RWPE2 (cell line): ENCODE measurements around the gene FRRS1.
"Not testable (repeated sequence)": the region's sequence is repeated elsewhere in the genome, so short reads cannot be mapped to it uniquely, and the experiment has no call there.

Source experiments
- ATAC-seq: fragments of 200-7000 bp; cut with Tn5 transposase; 3 replicates; pipeline ENCODE4 v1.9.1; 2021; ENCODE audit warnings: low read depth
- DNase-seq: peaks from one replicate; pipeline ENCODE4 v3.0.0-alpha.2; 2020; ENCODE audit warnings: low spot score
- H3K27ac ChIP-seq: fragments of 450-650 bp; 2 replicates; pipeline ENCODE4 v1.5.1; 2017; ENCODE audit warnings: mild to moderate bottlenecking; ENCODE audit not compliant: poor library complexity, severe bottlenecking
- H3K27me3 ChIP-seq: fragments of 250-450 bp; sonication (Bioruptor Pico); 2 replicates; pipeline ENCODE4 v1.5.1; 2021; ENCODE audit warnings: mild to moderate bottlenecking, moderate library complexity; ENCODE audit not compliant: insufficient read depth, poor library complexity, severe bottlenecking
- H3K36me3 ChIP-seq: fragments of 250-450 bp; sonication (Bioruptor Pico); 2 replicates; pipeline ENCODE4 v1.5.1; 2020; ENCODE audit warnings: low read depth, mild to moderate bottlenecking, moderate library complexity
- H3K4me1 ChIP-seq: fragments of 250-450 bp; sonication (Bioruptor Pico); 2 replicates; pipeline ENCODE4 v1.5.1; 2021; ENCODE audit warnings: mild to moderate bottlenecking, moderate library complexity; ENCODE audit not compliant: insufficient read depth, poor library complexity, severe bottlenecking
- H3K4me3 ChIP-seq: fragments of 250-450 bp; sonication (Bioruptor Pico); 2 replicates; pipeline ENCODE4 v1.5.1; 2021; ENCODE audit warnings: mild to moderate bottlenecking, moderate library complexity; ENCODE audit not compliant: severe bottlenecking
- H3K9me3 ChIP-seq: fragments of 250-450 bp; sonication (Bioruptor Pico); 2 replicates; pipeline ENCODE4 v1.5.1; 2021; ENCODE audit warnings: mild to moderate bottlenecking, moderate library complexity; ENCODE audit not compliant: severe bottlenecking
- CTCF ChIP-seq: fragments of 450-650 bp; IDR thresholded peaks from one replicate; pipeline ENCODE4 v1.5.1; 2017; ENCODE audit warnings: mild to moderate bottlenecking, moderate library complexity; ENCODE audit not compliant: poor library complexity, severe bottlenecking

Gene FRRS1

GRCh38 chr1:99763956-99764355 is 2.5 kb downstream of the FRRS1 start:
- H3K27ac ChIP-seq: peak overlapping the region; percentile 19
- H3K27me3 ChIP-seq: no peaks in the 10 kb centered on the region
- DNase-seq (no peak), ATAC-seq (peak; percentile 72)
- H3K4me3 ChIP-seq: no peak overlapping the region
- H3K36me3 ChIP-seq: no peaks in the 10 kb centered on the region
- TF ChIP-seq CTCF: no peak
- H3K4me1 ChIP-seq: peaks cover 12% of the 10 kb centered on the region
- H3K9me3 ChIP-seq: no peaks in the 10 kb centered on the region

DNA sequence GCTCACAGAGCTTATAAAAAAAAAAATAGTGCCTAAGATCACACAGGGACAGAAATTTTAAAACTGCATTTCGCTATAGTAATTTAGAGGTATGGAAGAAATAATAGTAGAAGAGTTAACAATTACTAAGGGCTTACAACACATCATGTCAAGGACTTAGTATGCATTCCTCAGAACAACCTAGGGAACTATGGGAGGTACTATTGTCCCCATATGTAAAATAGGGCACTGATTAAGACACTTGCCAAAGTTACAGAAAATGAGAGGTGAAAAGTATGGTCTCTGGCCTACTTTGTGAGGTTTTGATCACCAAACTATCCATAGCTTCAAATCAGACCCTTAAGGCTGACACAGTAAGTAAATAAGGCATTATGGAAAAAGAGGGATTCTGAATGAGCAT is 4.7 kb downstream of the FRRS1 start:
- peaks cover 14% of the 10 kb centered on the region for H3K4me1 ChIP-seq
- H3K9me3 ChIP-seq: no peaks in the 10 kb centered on the region
- H3K36me3 ChIP-seq: no peaks in the 10 kb centered on the region
- H3K27me3 ChIP-seq: no peaks in the 10 kb centered on the region
- no peak overlapping the region for H3K27ac ChIP-seq
- DNase-seq (no peak), ATAC-seq (no peak)
- TF ChIP-seq CTCF: no peak
- no peak overlapping the region for H3K4me3 ChIP-seq

- H3K27ac ChIP-seq: no peak overlapping the region
- no peak for DNase-seq
- TF ChIP-seq CTCF: no peak
- no peaks in the 10 kb centered on the region for H3K36me3 ChIP-seq
- peaks cover 26% of the 10 kb centered on the region for H3K4me1 ChIP-seq
- H3K27me3 ChIP-seq: no peaks in the 10 kb centered on the region
- no peak for ATAC-seq
- H3K9me3 ChIP-seq: no peaks in the 10 kb centered on the region
- H3K4me3 ChIP-seq: no peak overlapping the region
Observed at GRCh38 chr1:99759518-99760160, 6.8 kb downstream of the FRRS1 start.

- peaks cover 18% of the 10 kb centered on the region for H3K4me1 ChIP-seq
- not testable (repeated sequence) for H3K9me3 ChIP-seq, H3K36me3 ChIP-seq, H3K27me3 ChIP-seq, H3K4me3 ChIP-seq, ATAC-seq, DNase-seq, H3K27ac ChIP-seq
Observed at GRCh38 chr1:99758686-99759517, 7.5 kb downstream of the FRRS1 start.

GRCh38 chr1:99758073-99758511 is 8.3 kb downstream of the FRRS1 start:
- Histone ChIP-seq H3K4me3 (no peak overlapping the region), H3K27me3 (no peaks in the 10 kb centered on the region), H3K27ac (no peak overlapping the region), H3K36me3 (no peaks in the 10 kb centered on the region), H3K4me1 (peaks cover 18% of the 10 kb centered on the region), H3K9me3 (no peaks in the 10 kb centered on the region)
- DNase-seq (no peak), ATAC-seq (no peak)
- no peak for TF ChIP-seq CTCF
